HUES48 (cell line): ENCODE results near the gene TICAM1.
A peak's percentile ranks its signal among the peaks of the same experiment; 100 is the strongest.
"Not testable (repeated sequence)": the region's sequence is repeated elsewhere in the genome, so short reads cannot be mapped to it uniquely, and the experiment has no call there.

ENCODE experiments used
- H3K27ac ChIP-seq: one replicate; pipeline ENCODE4 v1.7.0; 2013; ENCODE audit warnings: low read depth, low read length, inconsistent platforms
- H3K27me3 ChIP-seq: 2 replicates; pipeline ENCODE4 v1.6.1; 2013; ENCODE audit warnings: mild to moderate bottlenecking, low read length; ENCODE audit not compliant: control insufficient read depth, insufficient read depth
- H3K36me3 ChIP-seq: 2 replicates; pipeline ENCODE4 v1.6.1; 2013; ENCODE audit warnings: low read length; ENCODE audit not compliant: control insufficient read depth, insufficient read depth
- H3K4me1 ChIP-seq: 2 replicates; pipeline ENCODE4 v1.6.1; 2013; ENCODE audit warnings: mild to moderate bottlenecking, low read length; ENCODE audit not compliant: control insufficient read depth, insufficient read depth
- H3K4me3 ChIP-seq: 2 replicates; pipeline ENCODE4 v1.5.1; 2013; ENCODE audit warnings: mild to moderate bottlenecking, low read depth, low read length
- H3K9ac ChIP-seq: 2 replicates; pipeline ENCODE4 v1.6.1; 2013; ENCODE audit warnings: mild to moderate bottlenecking, low read depth, low read length, moderate library complexity
- H3K9me3 ChIP-seq: 2 replicates; pipeline ENCODE4 v1.6.1; 2013; ENCODE audit warnings: low read length; ENCODE audit not compliant: control insufficient read depth, insufficient read depth

TICAM1 gene

DNA sequence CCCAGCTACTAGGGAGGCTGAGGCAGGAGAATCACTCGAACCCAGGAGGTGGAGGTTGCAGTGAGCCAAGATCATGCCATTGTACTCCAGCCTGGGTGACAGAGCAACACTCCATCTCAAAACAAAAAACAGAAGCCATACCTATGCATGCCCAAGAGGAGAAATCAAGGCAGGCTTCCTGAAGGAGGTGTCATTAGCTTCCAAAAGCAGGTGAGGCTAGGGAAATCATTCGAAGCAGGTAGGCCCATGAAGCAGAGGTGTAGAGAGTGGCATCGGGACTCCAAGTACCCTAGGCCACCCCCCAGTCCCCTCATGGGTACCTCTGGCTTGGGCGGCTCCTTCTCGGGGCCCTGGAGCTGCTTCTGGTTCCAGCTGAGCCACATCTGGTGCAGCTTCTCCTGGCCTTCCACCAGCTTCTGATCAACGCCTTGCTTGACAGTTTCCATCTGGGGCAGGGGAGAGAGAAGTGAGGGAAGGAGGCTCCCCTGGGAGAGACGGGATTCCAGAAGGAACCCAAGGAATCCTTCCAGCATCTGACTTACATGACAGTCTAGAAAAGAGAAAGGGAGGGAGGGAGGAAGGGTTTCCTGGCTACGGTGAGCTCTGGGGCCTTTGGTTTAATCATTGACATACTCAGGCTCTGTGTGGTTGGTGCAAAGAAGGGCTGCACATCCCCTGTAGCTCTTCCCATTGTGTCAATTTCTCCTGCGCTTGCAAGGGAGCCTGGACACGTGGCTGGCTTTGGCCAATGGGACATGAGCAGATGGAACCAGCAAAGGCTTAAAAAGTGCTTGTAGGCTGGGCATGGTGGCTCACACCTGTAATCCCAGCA, 13.1 kb upstream of the TICAM1 start:
- Histone ChIP-seq H3K27me3 (no peaks in the 10 kb centered on the region), H3K9me3 (no peaks in the 10 kb centered on the region), H3K27ac (no peak overlapping the region), H3K9ac (no peak overlapping the region), H3K4me3 (no peak overlapping the region), H3K4me1 (no peaks in the 10 kb centered on the region), H3K36me3 (peaks cover 49% of the 10 kb centered on the region)

DNA sequence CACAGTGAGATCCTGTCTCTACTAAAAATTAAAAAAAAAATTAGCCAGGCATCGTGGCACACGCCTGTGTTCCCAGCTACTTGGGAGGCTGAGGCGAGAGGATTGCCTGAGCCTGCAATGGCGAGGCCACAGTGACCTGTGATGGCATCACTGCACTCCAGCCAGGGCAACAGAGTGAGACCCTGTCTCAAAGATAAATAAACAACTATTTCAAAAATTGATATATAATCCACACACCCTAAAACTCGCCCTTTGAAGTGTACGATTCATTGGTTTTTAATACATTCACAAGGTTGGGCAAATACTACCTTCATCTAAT, 12.1 kb upstream of the TICAM1 start:
- no peak overlapping the region for H3K9ac ChIP-seq
- H3K27me3 ChIP-seq: no peaks in the 10 kb centered on the region
- no peak overlapping the region for H3K4me3 ChIP-seq
- no peak overlapping the region for H3K27ac ChIP-seq
- H3K36me3 ChIP-seq: peaks cover 53% of the 10 kb centered on the region
- no peaks in the 10 kb centered on the region for H3K4me1 ChIP-seq
- H3K9me3 ChIP-seq: no peaks in the 10 kb centered on the region

DNA sequence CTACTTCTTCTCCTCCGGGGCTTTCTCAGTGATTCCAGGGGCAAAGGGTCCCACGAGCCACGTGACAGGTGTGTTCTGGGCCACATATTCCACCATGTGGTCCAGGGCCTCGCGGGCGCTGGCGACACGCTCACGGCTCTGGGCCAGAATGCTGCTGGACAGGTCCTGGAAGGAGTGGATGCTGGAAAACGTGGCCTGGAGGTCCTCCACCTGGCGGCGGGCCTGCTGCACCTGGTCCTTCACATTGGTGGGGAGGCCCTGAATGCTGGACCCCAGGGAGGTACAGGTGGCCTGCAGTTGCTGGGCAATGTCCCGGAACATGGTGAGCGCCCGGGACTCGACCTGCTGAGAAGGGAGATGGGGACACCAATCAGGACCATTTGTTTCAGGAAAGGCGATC, 7.7 kb upstream of the TICAM1 start:
- Histone ChIP-seq H3K27me3 (no peaks in the 10 kb centered on the region), H3K27ac (no peak overlapping the region), H3K9ac (no peak overlapping the region), H3K4me1 (no peaks in the 10 kb centered on the region), H3K36me3 (peaks cover 39% of the 10 kb centered on the region), H3K9me3 (no peaks in the 10 kb centered on the region), H3K4me3 (no peak overlapping the region)

DNA sequence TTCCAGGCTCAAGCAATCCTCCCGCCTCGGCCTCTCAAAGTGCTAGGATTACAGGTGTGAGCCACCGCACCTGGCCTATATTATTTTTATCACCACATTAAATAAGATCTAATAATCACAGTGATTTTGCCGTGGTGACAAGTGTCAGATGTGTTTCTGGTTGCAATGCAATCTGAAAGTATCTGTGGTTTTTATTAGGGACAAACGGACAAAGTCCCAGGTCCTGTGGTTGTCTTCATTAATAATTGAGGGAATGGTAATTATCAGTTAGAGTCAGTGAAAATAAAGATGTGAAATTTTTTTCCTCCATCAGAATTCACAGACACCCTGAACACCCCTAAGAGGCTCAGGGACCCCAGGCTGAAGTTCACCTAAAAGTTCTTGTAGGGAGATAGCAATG, 1.3 kb upstream of the TICAM1 start:
- Histone ChIP-seq H3K4me1 (no peaks in the 10 kb centered on the region), H3K27me3 (peaks cover 16% of the 10 kb centered on the region), H3K27ac (no peak overlapping the region)

DNA sequence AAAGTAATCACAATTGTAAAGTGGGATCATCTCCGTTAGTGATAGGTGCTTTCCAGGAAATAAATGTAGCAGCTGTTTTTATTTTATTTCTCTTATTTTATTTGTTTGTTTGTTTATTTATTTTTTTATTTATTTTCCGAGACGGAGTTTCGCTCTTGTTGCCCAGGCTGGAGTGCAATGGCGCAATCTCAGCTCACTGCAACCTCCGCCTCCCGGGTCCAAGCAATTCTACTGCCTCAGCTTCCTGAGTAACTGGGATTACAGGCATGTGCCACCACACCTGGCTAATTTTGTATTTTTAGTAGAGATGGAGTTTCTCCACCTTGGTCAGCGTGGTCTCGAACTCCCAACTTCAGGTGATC, 448 bp upstream of the TICAM1 start:
- not testable (repeated sequence) for H3K9ac ChIP-seq, H3K27ac ChIP-seq
- H3K27me3 ChIP-seq: peaks cover 16% of the 10 kb centered on the region

More for the DNA sequence above, 1.3 kb upstream of the TICAM1 start:
- Histone ChIP-seq H3K9me3 (no peaks in the 10 kb centered on the region), H3K9ac (no peak overlapping the region), H3K36me3 (peaks cover 3% of the 10 kb centered on the region; the same call in 1 of the 2 replicates), H3K4me3 (no peak overlapping the region)

DNA sequence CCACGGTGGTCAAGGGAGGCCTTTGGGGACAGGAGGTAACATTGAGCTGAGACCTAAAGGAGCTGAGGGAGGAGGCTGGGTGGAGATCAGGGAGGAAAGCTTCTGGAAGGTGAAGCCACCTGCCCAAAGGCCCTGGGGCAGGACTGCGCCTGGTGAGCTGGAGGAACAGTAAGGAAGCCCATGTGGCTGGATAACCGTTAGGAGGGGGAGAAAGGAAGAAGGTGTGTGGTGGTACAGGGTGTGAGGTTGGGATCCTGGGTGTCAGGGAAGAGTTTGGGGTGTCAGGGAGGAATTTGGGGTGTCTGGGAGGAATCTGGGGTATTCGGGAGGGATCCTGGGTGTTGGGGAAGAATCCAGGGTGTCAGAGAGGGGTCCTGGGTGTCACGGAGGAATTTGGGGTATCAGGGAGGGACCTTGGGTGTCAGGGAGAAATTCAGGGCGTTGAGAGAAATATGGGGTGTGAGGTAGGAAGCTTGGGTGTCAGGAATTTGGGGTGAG, 695 bp downstream of the TICAM1 start:
- H3K36me3 ChIP-seq: no peaks in the 10 kb centered on the region
- H3K27ac ChIP-seq: no peak overlapping the region

More for the DNA sequence above, 448 bp upstream of the TICAM1 start:
- H3K9me3 ChIP-seq, H3K4me1 ChIP-seq, H3K36me3 ChIP-seq: not testable (repeated sequence)
- H3K4me3 ChIP-seq: peak overlapping the region; percentile 64

DNA sequence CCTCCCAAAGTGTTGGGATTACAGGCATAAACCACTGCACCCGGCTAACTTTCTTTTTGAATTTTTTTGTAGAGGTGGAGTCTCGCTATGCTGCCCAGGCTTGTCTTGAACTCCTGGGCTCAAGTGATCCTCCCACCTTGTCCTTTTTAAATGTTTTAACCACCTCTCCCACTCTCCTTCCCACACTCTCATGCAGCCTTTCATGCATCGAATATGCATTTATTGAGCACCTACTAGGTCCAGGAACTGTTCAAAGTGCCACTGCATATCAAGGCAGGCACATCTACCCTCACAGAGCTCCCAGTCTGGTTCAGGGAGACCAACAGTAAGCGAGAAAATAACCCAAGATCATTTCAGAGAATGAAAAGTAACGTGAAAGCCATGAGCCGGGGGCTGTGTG, 1.2 kb downstream of the TICAM1 start:
- Histone ChIP-seq H3K27me3 (peaks cover 16% of the 10 kb centered on the region), H3K4me3 (no peak overlapping the region), H3K9me3 (no peaks in the 10 kb centered on the region), H3K27ac (no peak overlapping the region), H3K4me1 (no peaks in the 10 kb centered on the region), H3K9ac (no peak overlapping the region), H3K36me3 (no peaks in the 10 kb centered on the region)

More for the DNA sequence above, 695 bp downstream of the TICAM1 start:
- H3K4me3 ChIP-seq: peak overlapping the region; percentile 64; the same call in 1 of the 2 replicates
- H3K4me1 ChIP-seq: no peaks in the 10 kb centered on the region
- no peaks in the 10 kb centered on the region for H3K9me3 ChIP-seq
- H3K9ac ChIP-seq: no peak overlapping the region
- H3K27me3 ChIP-seq: peaks cover 16% of the 10 kb centered on the region

DNA sequence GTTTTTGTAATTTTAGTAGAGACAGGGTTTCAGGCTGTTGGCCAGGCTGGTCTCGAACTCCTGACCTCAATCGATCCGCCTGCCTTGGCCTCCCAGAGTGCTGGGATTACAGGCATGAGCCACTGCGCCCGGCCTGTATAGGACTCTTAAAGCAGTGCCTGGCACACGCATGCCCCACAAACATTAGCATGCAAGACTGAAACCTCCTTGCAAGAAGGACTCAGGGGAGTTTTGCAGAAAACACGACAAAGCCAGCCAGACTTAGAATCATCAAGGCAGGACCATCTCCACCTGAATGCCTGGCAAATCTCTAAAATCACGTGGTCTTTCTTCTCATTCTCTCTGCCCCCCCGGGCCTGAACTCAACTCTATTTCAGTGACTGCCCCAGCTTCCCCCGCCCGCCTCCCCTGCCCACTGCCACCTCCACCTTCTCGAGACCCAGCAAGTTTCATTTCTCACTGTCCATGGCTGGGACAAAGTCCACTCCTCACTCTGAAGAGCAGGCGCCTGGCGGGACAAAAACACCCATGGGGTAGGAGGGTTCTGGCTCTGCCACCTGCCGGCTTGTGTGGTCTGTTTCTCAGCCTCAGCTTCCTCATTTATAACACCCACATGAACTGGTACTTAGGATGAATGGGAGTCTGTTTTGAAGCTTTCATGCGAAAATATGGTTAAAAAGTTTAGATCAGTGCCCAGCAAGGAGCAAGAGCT, 2.4 kb downstream of the TICAM1 start:
- Histone ChIP-seq H3K36me3 (no peaks in the 10 kb centered on the region), H3K9ac (no peak overlapping the region), H3K9me3 (no peaks in the 10 kb centered on the region), H3K27ac (no peak overlapping the region), H3K4me3 (no peak overlapping the region), H3K4me1 (no peaks in the 10 kb centered on the region), H3K27me3 (peaks cover 16% of the 10 kb centered on the region)

DNA sequence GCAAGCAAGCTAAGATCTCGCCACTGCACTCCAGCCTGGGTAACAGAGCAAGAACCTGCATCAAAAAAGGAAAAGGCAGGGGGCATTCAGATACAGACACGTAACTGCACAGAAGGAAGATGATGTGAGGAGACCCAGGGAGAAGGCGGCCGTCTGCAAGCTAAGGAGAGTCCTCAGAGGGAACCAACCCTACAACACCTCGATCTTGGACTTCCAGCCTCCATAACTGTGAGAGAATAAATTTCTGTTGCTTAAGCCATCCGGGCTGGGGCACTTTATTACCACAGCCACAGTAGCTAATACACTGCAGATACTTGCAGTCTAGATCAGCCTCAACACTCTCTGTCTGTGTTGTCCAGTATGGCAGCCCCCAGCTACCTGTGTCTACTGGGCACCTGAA, 7.9 kb downstream of the TICAM1 start:
- Histone ChIP-seq H3K9me3 (no peaks in the 10 kb centered on the region), H3K4me3 (no peak overlapping the region), H3K9ac (no peak overlapping the region), H3K4me1 (no peaks in the 10 kb centered on the region), H3K27me3 (no peaks in the 10 kb centered on the region), H3K27ac (no peak overlapping the region), H3K36me3 (no peaks in the 10 kb centered on the region)

DNA sequence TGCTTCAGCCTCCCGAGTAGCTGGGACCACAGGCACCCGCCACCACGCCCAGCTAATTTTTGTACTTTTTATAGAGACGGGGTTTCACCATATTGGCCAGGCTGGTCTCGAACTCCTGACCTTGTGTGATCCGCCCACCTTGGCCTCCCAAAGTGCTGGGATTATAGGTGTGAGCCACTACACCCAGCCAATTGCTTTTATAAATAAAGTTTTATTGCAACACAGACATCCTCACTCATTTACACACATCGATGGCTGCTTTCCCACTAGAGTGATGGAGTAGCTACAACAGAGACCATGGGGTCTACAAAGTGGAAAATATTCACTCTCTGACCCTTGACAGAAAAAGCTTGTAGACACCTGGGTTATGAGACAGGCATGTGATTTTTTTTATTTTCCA, 9.2 kb downstream of the TICAM1 start:
- H3K27me3 ChIP-seq, H3K36me3 ChIP-seq, H3K9ac ChIP-seq, H3K4me3 ChIP-seq, H3K27ac ChIP-seq, H3K4me1 ChIP-seq, H3K9me3 ChIP-seq: not testable (repeated sequence)

DNA sequence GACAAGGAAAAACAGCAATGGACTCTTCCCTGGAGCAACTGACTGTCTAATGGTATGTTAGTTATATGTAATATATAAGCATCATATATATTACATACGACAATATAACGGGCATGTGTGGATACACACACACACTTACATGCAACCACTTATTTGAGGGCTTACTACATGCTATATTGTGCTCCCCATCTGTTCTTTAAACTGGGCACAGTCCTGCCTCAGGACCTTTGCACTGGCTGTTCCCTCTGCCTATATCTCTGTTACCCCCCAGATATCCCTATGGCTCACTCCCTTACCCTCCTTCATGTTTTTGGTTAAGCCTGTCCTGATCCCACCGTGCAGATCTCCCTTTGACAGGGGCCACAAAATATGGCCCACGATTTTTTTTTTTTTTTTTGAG, 10.2 kb downstream of the TICAM1 start:
- Histone ChIP-seq H3K9ac (no peak overlapping the region), H3K27me3 (peaks cover 9% of the 10 kb centered on the region), H3K4me3 (no peak overlapping the region), H3K36me3 (no peaks in the 10 kb centered on the region), H3K27ac (no peak overlapping the region), H3K4me1 (no peaks in the 10 kb centered on the region), H3K9me3 (no peaks in the 10 kb centered on the region)
